H9 (cell line): ENCODE data around the gene NALCN. TPM values are rescaled to one million over a fixed set of nuclear protein-coding genes. Genes with fewer than 3 reads are reported as not detected.

Source experiments
- DNase-seq: peaks from one replicate; pipeline ENCODE4 v3.0.0-alpha.2; 2017
- H2AFZ ChIP-seq: one replicate; pipeline ENCODE4 v1.6.1; 2013; ENCODE audit warnings: mild to moderate bottlenecking, low read length, control low read depth, moderate library complexity
- H2AK5ac ChIP-seq: 2 replicates; pipeline ENCODE4 v1.6.1; 2013; ENCODE audit warnings: low read length, control low read depth, mixed read lengths; ENCODE audit not compliant: insufficient read length
- H2BK120ac ChIP-seq: one replicate; pipeline ENCODE4 v1.6.1; 2013; ENCODE audit warnings: low read depth, mild to moderate bottlenecking, low read length, control low read depth, inconsistent platforms; ENCODE audit not compliant: poor library complexity, severe bottlenecking
- H2BK12ac ChIP-seq: 2 replicates; pipeline ENCODE4 v1.6.1; 2013; ENCODE audit warnings: low read length, control low read depth, mixed read lengths, low read depth; ENCODE audit not compliant: insufficient read length
- H2BK15ac ChIP-seq: 2 replicates; pipeline ENCODE4 v1.6.1; 2013; ENCODE audit warnings: low read depth, low read length, control low read depth
- H2BK20ac ChIP-seq: one replicate; pipeline ENCODE4 v1.6.1; 2013; ENCODE audit warnings: low read depth, mild to moderate bottlenecking, low read length, control low read depth, inconsistent platforms; ENCODE audit not compliant: poor library complexity, severe bottlenecking
- H2BK5ac ChIP-seq: 2 replicates; pipeline ENCODE4 v1.6.1; 2013; ENCODE audit warnings: low read length, control low read depth, mixed read lengths; ENCODE audit not compliant: insufficient read length
- H3K14ac ChIP-seq: 2 replicates; pipeline ENCODE4 v1.6.1; 2013; ENCODE audit warnings: low read length, control low read depth; ENCODE audit not compliant: insufficient read depth
- H3K18ac ChIP-seq: 2 replicates; pipeline ENCODE4 v1.6.1; 2013; ENCODE audit warnings: low read depth, mild to moderate bottlenecking, mixed read lengths, low read length, control low read depth; ENCODE audit not compliant: insufficient read length
- H3K23ac ChIP-seq: 2 replicates; pipeline ENCODE4 v1.6.1; 2013; ENCODE audit warnings: low read length, control low read depth, mixed read lengths, low read depth; ENCODE audit not compliant: insufficient read length
- H3K23me2 ChIP-seq: 2 replicates; pipeline ENCODE4 v1.6.1; 2013; ENCODE audit warnings: low read depth, mild to moderate bottlenecking, mixed read lengths, low read length, control low read depth; ENCODE audit not compliant: insufficient read length, poor library complexity, severe bottlenecking
- H3K27ac ChIP-seq: 2 replicates; pipeline ENCODE4 v1.5.1; 2013; ENCODE audit warnings: low read length, control low read depth, mixed read lengths, low read depth; ENCODE audit not compliant: insufficient read length
- H3K27me3 ChIP-seq: 2 replicates; pipeline ENCODE4 v1.6.1; 2013; ENCODE audit warnings: low read length, control low read depth, inconsistent platforms; ENCODE audit not compliant: insufficient read depth
- H3K4ac ChIP-seq: 2 replicates; pipeline ENCODE4 v1.6.1; 2013; ENCODE audit warnings: low read depth, mild to moderate bottlenecking, control low read depth, inconsistent platforms, low read length, moderate library complexity
- H3K4me1 ChIP-seq: 2 replicates; pipeline ENCODE4 v1.6.1; 2013; ENCODE audit warnings: low read length, control low read depth, inconsistent platforms; ENCODE audit not compliant: insufficient read depth
- H3K4me2 ChIP-seq: 2 replicates; pipeline ENCODE4 v1.6.1; 2013; ENCODE audit warnings: low read length, control low read depth, mixed read lengths; ENCODE audit not compliant: insufficient read length, insufficient read depth
- H3K56ac ChIP-seq: 2 replicates; pipeline ENCODE4 v1.6.1; 2013; ENCODE audit warnings: low read depth, mild to moderate bottlenecking, mixed read lengths, low read length, control low read depth; ENCODE audit not compliant: insufficient read length
- H3K79me1 ChIP-seq: 2 replicates; pipeline ENCODE4 v1.6.1; 2013; ENCODE audit warnings: low read depth, mild to moderate bottlenecking, moderate library complexity, low read length, control low read depth, inconsistent platforms; ENCODE audit not compliant: insufficient read depth, poor library complexity, severe bottlenecking
- H3K79me2 ChIP-seq: 2 replicates; pipeline ENCODE4 v1.6.1; 2013; ENCODE audit warnings: low read length, control low read depth, inconsistent platforms; ENCODE audit not compliant: insufficient read depth
- H3K9ac ChIP-seq: 2 replicates; pipeline ENCODE4 v1.6.1; 2013; ENCODE audit warnings: low read length, control low read depth, mixed read lengths; ENCODE audit not compliant: insufficient read length; ENCODE audit errors: extremely low read depth
- H3K9me3 ChIP-seq: one replicate; pipeline ENCODE4 v1.6.1; 2013; ENCODE audit warnings: low read depth, low read length, inconsistent platforms; ENCODE audit not compliant: control insufficient read depth
- H3T11ph ChIP-seq: one replicate; pipeline ENCODE4 v1.6.1; 2013; ENCODE audit warnings: mild to moderate bottlenecking, low read length, control low read depth, inconsistent platforms
- H4K20me1 ChIP-seq: one replicate; pipeline ENCODE4 v1.6.1; 2013; ENCODE audit not compliant: control insufficient read depth, insufficient read length, insufficient read depth
- H4K5ac ChIP-seq: 2 replicates; pipeline ENCODE4 v1.6.1; 2013; ENCODE audit warnings: low read depth, mild to moderate bottlenecking, mixed read lengths, low read length, control low read depth; ENCODE audit not compliant: insufficient read length
- H4K8ac ChIP-seq: replicated peaks from 2 replicates; pipeline ENCODE4 v1.6.1; 2013; ENCODE audit warnings: low read length, control low read depth, mixed read lengths, low read depth; ENCODE audit not compliant: insufficient read length
- H4K91ac ChIP-seq: 2 replicates; pipeline ENCODE4 v1.6.1; 2013; ENCODE audit warnings: low read depth, mild to moderate bottlenecking, moderate library complexity, mixed read lengths, low read length, control low read depth; ENCODE audit not compliant: insufficient read length
- H3K27ac Mint-ChIP-seq, 3 experiments: 2 replicates in 2 of 3; 3 replicates in 1 of 3; pipeline ENCODE4 v1.8.0; 2020 to 2021; ENCODE audit warnings: mixed read lengths in 3 of 3, mild to moderate bottlenecking in 1 of 3, moderate library complexity in 1 of 3
- H3K27me3 Mint-ChIP-seq: 2 replicates; pipeline ENCODE4 v1.8.0; 2021; ENCODE audit warnings: low read depth, mild to moderate bottlenecking, moderate library complexity, mixed read lengths
- H3K36me3 Mint-ChIP-seq, 3 experiments: 2 replicates in 2 of 3; 3 replicates in 1 of 3; pipeline ENCODE4 v1.8.0; 2020 to 2021; ENCODE audit warnings: low read depth in 3 of 3, mixed read lengths in 3 of 3; ENCODE audit not compliant: insufficient read depth in 1 of 3
- H3K4me1 Mint-ChIP-seq, 2 experiments: 2 replicates each; pipeline ENCODE4 v1.8.0; 2020; ENCODE audit warnings: mixed read lengths in 2 of 2
- H3K4me3 Mint-ChIP-seq, 2 experiments: 2 replicates in 1 of 2; 3 replicates in 1 of 2; pipeline ENCODE4 v1.8.0; 2020 to 2021; ENCODE audit warnings: mild to moderate bottlenecking in 2 of 2, mixed read lengths in 2 of 2, moderate library complexity in 1 of 2
- H3K9me3 Mint-ChIP-seq, 2 experiments: 2 replicates in 1 of 2; 3 replicates in 1 of 2; pipeline ENCODE4 v1.8.0; 2020; ENCODE audit warnings: mild to moderate bottlenecking in 2 of 2, mixed read lengths in 2 of 2, moderate library complexity in 1 of 2
- CTCF ChIP-seq: fragments of 200-600 bp; sonication (generic); conservative IDR thresholded peaks from 3 replicates; pipeline ENCODE4 v1.8.0; 2021; ENCODE audit warnings: antibody characterized with exemption, mild to moderate bottlenecking
- WGBS: extraction: QIAGEN DNeasy Blood & Tissue Kit; methylation state at CpG from one replicate; pipeline ENCODE4 v1.1.7; 2013; ENCODE audit warnings: missing lambda C conversion rate, low lambda C conversion rate, mixed read lengths; ENCODE audit not compliant: insufficient read length; ENCODE audit errors: extremely low coverage; 5-methylcytosine and 5-hydroxymethylcytosine counted together
- total RNA-seq: library from RNA; stranded (reverse); gene quantifications from 2 replicates; pipeline ENCODE4 v1.2.1, GENCODE V29; 2021

The NALCN gene
- total RNA-seq, 1 experiment from 2014 or later = 0.09 TPM

GRCh38 chr13:101326710-101327109 is 89.6 kb downstream of the NALCN start:
- no peak for TF ChIP-seq CTCF
- DNase-seq = no peak
- WGBS = no CpG with 5 or more reads among the region's 4 CpGs
- H4K8ac ChIP-seq = no peak overlapping the region
- H3K27me3 ChIP-seq = no peaks in the 10 kb centered on the region
- no peaks in the 10 kb centered on the region for H3K23me2 ChIP-seq
- H3K79me2 ChIP-seq = no peaks in the 10 kb centered on the region
- no peak overlapping the region for H2AK5ac ChIP-seq
- H2BK12ac ChIP-seq = no peak overlapping the region
- H3K27ac ChIP-seq = no peak overlapping the region
- H3K14ac ChIP-seq = no peak overlapping the region
- no peaks in the 10 kb centered on the region for H3K36me3 Mint-ChIP-seq
- H3K4me2 ChIP-seq = no peak overlapping the region
- no peaks in the 10 kb centered on the region for H3K79me1 ChIP-seq
- no peak overlapping the region for H3K18ac ChIP-seq
- H2BK5ac ChIP-seq = no peak overlapping the region
- no peaks in the 10 kb centered on the region for H3K9me3 Mint-ChIP-seq
- H4K5ac ChIP-seq = no peak overlapping the region
- no peak overlapping the region for H3T11ph ChIP-seq
- H3K4ac ChIP-seq = no peak overlapping the region
- H2AFZ ChIP-seq = no peak overlapping the region
- no peaks in the 10 kb centered on the region for H3K4me1 ChIP-seq
- peaks cover 3 to 4% of the 10 kb centered on the region in 2 experiments for H3K4me1 Mint-ChIP-seq
- no peak overlapping the region for H3K56ac ChIP-seq
- no peak overlapping the region for H2BK15ac ChIP-seq
- no peak overlapping the region for H3K27ac Mint-ChIP-seq
- no peaks in the 10 kb centered on the region for H3K9me3 ChIP-seq
- H3K27me3 Mint-ChIP-seq = no peaks in the 10 kb centered on the region
- no peaks in the 10 kb centered on the region for H4K20me1 ChIP-seq
- no peak overlapping the region for H4K91ac ChIP-seq
- H3K9ac ChIP-seq = no peak overlapping the region
- H3K23ac ChIP-seq = no peak overlapping the region
- no peak overlapping the region for H2BK20ac ChIP-seq
- H3K4me3 Mint-ChIP-seq = no peak overlapping the region
- H2BK120ac ChIP-seq = no peak overlapping the region
